ENCODE measurements around the gene UGT3A2.

- TF ChIP-seq, protein P1, sequence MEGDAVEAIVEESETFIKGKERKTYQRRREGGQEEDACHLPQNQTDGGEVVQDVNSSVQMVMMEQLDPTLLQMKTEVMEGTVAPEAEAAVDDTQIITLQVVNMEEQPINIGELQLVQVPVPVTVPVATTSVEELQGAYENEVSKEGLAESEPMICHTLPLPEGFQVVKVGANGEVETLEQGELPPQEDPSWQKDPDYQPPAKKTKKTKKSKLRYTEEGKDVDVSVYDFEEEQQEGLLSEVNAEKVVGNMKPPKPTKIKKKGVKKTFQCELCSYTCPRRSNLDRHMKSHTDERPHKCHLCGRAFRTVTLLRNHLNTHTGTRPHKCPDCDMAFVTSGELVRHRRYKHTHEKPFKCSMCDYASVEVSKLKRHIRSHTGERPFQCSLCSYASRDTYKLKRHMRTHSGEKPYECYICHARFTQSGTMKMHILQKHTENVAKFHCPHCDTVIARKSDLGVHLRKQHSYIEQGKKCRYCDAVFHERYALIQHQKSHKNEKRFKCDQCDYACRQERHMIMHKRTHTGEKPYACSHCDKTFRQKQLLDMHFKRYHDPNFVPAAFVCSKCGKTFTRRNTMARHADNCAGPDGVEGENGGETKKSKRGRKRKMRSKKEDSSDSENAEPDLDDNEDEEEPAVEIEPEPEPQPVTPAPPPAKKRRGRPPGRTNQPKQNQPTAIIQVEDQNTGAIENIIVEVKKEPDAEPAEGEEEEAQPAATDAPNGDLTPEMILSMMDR (conservative IDR thresholded peaks at IDR 0.05; ENCODE audit: low read depth, low read length): no peak
- no peak for TF ChIP-seq EZH2 (IDR thresholded peaks at IDR 0.05; ENCODE audit: borderline replicate concordance, low read depth, low read length, poor library complexity, severe bottlenecking)
Measured at GRCh38 chr5:35990941-35991611, 75.6 kb downstream of the UGT3A2 start, which contains the start of gene UGT3A1.

Measured in A673 (cell line).